Umbilical cord (tissue), 2 donors: ENCODE results near the gene RPS6KA2. TPM values are rescaled to one million over a fixed set of nuclear protein-coding genes. Genes with fewer than 3 reads are reported as not detected.
"Not testable (repeated sequence)": the region's sequence is repeated elsewhere in the genome, so short reads cannot be mapped to it uniquely, and the experiment has no call there.

ENCODE experiments used
- DNase-seq: peaks from one replicate; pipeline ENCODE4 v3.0.0-alpha.2; 2015; ENCODE audit warnings: low spot score
- total RNA-seq: library from RNA; depleted of rRNA; stranded (reverse); fragments of >200 nt; gene quantifications from one replicate; pipeline ENCODE4 v1.2.3, GENCODE V29; 2014; ENCODE audit warnings: low replicate concordance; ENCODE audit not compliant: insufficient read depth

RPS6KA2 gene
- total RNA-seq, 1 donor from 2014 or later, result 10.1 TPM

DNA sequence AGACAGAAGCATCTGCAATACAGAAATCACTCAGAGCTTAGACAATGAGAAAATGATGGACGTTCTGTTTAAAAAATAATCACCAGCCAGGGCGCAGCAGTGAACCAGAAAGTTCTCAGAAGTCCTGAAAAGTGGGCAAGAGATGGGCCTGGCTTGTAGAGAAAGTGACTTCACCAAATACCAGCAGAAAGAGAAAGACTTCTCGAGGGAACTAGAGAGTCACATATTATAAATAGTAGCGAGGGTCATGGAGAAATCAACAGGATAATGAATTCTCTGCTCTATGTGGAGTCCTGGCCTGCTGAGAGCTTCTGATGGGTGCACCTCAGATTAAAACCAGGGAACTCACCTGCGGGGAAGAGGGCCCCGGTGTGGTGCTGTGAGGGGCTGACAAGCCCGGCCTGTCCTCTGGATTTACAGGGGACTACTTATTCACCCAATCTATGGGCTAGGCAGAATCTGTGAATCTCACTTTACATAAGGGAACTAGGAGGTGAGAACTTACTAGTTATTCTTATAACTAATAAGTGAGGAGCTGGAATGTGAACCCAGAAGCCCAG is 35.0 kb downstream of the RPS6KA2 start:
- no peak for DNase-seq

DNA sequence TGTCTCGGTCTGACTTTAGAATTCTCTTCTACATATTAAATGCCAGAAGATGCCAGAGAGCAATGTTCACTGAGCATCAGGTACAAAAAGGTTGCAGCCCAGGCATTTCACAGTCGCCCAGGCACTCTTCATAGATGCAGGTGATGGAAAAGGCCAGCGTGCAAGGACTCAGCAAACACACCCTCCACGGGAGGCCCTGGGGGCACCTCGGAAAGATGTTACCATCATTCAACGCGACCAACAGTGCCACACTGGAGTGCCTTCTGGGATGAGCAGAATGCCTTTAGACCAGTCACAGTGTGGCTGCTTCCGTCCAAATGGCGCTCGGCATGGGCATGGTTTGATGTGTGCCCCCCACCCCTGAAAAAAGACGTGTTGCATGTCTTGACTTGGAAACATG is 36.0 kb downstream of the RPS6KA2 start:
- DNase-seq, result no peak

- no peak for DNase-seq
Measured at GRCh38 chr6:166589786-166590574, 37.1 kb downstream of the RPS6KA2 start.

- no peak for DNase-seq
Measured at GRCh38 chr6:166589337-166589731, 37.7 kb downstream of the RPS6KA2 start.

- DNase-seq, result no peak
Measured at GRCh38 chr6:166588691-166589336, 38.2 kb downstream of the RPS6KA2 start.

- DNase-seq, result no peak
Measured at GRCh38 chr6:166587631-166588413, 39.2 kb downstream of the RPS6KA2 start.

GRCh38 chr6:166586424-166587156 is 40.5 kb downstream of the RPS6KA2 start, which contains the start of gene RAMACL:
Gene RAMACL, minus strand, starts transcription at chr6:166586678. Its CDS starts 201 bp downstream, at chr6:166586477.
- no peak for DNase-seq

DNA sequence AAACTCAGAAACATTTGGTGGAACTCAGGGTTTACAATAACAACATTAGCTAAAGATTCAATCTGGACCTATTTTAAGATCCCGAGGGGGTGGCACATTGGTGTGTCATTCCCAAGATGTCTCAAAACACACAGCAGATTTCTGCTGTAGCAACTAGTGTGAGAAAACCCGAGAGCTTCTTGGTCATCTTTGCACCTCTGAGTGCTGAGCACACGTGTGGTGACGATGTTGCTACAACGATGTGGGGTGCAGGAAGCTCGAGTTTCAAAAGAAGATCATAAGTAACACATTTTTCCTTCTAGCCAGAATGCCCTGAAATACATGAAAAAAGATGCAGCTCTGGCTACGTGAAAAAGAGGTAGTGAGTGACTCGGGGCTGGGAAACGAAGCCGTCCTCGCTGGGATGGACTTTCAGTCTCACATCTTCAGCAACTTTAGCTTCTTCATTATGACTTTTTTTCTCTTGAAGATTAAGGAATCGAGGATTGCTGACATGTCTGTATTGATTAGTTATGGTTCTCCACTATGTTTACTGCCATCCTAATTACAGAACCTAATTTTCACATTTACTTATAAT is 42.1 kb downstream of the RPS6KA2 start:
- DNase-seq, result no peak

- no peak for DNase-seq
Measured at GRCh38 chr6:166584155-166584554, 42.9 kb downstream of the RPS6KA2 start.

DNA sequence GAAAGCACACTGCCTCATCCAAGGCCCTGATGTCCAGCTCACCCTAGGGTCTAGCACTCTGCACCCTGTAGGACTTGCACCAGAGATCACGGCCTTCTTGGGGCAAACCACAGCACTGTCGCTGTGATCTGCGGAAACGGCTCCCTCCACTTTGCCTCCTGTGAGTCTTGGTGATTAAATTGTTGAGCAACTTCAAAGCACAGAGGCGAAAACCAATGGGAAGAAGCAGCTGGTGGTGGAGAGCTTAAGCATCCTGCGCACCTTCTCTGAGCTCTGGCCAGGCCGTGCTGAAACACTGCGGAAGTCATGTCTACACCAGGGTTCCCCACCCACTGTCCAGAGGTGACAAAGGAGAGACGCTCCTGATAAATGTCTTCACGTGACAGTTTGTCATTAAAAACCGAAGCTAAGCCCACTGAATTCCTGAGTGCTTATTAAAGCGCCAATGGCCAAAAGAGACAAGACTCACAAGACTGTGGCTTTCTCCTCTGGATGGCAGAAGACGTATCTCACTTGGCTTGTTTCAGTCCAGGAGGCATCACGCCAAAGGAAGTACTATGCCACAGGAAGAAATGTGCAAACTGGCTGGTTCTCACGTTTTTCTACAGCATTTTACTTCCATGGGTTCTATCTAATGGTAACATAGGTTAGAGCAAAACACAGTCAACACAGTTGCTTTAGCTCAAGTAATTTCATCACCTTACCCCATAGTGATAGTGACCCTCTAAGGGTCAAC is 43.7 kb downstream of the RPS6KA2 start:
- DNase-seq, result no peak

GRCh38 chr6:166582258-166582657 is 44.8 kb downstream of the RPS6KA2 start:
- peak; percentile 28 for DNase-seq

DNA sequence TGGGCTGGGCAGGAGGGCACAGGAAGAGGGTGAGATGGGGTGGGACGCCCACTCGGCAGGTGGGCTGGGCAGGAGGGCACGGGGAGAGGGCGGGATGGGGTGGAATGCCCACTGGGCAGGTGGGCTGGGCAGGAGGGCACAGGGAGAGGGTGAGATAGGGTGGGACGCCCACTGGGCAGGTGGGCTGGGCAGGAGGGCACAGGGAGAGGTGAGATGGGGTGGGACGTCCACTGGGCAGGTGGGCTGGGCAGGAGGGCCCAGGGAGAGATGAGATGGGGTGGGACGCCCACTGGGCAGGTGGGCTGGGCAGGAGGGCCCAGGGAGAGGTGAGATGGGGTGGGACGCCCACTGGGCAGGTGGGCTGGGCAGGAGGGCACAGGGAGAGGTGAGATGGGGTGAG is 45.2 kb downstream of the RPS6KA2 start:
- not testable (repeated sequence) for DNase-seq

GRCh38 chr6:166581091-166581511 is 46.0 kb downstream of the RPS6KA2 start:
- DNase-seq, result no peak

DNA sequence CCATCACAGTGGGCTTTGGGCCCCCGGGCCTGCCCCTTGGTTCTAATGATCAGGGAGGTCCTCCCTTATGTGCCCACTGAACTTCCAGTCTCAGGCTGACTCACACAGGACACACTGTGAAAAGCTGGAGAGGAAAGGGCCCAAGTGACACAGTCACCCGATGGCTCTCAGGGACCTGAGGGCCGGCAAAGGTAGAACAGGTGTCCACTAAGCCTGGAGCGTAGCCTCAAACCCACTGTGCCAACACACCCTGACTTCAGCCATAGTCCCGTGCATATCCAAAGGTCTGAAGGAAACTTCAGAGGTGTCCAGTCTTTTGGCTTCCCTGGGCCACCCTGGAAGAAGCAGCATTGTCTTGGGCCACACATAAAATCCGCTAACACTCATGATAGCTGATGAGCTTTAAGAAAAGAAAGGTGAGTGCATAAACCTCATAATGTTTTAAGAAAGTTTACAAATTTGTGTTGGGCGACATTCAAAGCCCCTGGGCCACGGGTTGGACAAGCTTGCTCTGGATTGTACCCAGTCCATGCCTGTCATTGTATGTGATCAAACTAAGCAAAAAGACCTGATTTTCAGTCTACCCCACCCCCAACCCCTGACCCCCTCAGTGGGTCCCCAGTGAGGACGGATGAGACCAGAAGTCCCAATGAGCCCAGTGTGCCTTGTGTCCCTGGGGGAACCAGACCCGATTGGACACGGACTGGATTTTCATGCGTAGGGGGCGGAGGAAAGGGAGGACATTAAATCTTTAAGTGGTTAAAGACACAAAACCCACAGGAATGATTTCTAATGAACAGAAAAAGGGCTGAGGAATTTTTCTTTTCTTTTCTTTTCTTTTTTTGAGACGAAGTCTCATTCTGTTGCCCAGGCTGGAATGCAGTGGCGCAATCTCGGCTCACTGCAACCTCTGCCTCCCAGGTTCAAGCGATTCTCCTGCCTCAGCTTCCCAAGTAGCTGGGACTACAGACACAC is 46.7 kb downstream of the RPS6KA2 start:
- no peak for DNase-seq

DNA sequence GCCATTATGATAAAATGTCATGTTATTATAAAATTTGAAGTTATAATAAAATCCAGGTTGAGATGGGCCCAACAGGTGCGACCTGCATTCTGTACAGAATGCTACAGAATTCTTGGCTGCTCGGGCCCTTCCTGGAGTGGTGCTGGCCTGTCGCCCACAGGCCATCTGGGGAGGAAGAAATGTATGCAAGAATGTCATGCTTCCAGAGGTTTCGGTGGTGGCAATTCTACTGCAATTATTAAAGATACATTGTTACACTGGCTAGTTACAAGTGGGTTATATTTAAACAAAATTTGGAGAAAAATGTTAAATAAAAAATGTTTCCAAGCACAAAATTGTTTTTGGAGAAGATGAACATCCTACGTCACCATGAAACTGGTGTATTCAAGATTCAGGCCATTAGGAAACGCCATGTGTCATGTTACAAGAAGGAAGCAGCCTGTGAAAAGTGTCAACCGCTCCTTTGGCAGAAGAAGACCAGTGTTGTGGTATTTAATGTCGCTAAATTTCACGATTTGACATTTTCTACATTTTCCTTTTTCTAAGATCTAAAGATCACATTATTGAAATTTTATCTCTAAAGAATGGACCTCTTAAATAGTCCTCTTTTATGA is 47.7 kb downstream of the RPS6KA2 start:
- DNase-seq, result no peak

DNA sequence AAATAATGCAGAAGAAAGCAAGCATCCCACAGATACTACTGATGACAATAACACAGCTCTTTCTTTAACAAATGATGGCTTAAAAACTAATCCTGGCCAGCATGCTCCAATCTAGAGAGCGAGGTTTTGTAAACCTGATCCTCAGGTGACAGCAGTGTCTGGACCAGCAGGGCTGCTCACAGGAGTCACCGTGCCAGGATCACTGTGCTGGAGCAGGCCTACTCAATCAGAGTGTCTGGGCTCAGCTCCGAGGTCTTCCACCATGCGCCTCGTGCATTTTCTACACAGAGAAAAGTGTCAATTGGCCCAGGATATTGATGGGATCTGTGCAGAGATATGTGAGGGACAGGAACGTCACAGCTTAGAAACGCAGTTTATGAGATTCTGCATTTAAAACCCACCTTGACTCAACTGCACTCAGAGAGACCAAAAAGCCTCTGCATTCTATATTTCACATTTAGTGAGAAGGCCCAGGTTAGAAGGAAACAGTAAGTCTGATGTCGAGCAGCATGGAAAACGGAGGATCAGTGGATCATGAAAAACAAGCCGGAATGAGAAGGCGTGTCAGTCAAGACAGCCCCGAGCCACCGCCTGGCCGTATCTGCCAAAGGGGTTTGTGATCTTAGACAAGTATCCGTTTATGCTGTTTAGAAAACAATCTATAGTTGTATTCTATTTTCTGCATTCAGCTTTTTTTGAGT is 48.4 kb downstream of the RPS6KA2 start:
- no peak for DNase-seq

DNA sequence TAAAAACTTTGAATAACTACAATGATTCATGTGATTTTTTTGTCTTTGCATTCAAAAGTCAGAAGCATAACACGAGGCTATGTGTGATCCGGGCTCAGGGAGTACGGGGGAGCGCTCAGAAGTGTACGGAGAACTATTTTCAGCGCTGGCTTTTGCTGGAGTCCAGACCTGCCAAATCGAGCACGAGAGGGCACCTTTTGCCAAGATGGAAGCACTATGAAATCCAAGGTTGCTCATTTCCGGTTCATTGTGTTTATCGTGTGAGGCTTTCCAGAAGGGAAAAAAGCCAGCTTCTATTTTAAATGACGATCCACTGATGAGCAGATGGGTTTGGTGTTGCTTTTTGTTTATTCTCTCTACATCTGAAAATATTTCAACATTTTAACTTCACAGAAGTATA is 51.8 kb downstream of the RPS6KA2 start:
- DNase-seq, result no peak
